ENCODE data around the gene SAMD14. TPM values are rescaled to one million over a fixed set of nuclear protein-coding genes. Genes with fewer than 3 reads are reported as not detected.

The SAMD14 gene
- total RNA-seq, 1 experiment from 2014 or later, result 5.9 TPM

DNA sequence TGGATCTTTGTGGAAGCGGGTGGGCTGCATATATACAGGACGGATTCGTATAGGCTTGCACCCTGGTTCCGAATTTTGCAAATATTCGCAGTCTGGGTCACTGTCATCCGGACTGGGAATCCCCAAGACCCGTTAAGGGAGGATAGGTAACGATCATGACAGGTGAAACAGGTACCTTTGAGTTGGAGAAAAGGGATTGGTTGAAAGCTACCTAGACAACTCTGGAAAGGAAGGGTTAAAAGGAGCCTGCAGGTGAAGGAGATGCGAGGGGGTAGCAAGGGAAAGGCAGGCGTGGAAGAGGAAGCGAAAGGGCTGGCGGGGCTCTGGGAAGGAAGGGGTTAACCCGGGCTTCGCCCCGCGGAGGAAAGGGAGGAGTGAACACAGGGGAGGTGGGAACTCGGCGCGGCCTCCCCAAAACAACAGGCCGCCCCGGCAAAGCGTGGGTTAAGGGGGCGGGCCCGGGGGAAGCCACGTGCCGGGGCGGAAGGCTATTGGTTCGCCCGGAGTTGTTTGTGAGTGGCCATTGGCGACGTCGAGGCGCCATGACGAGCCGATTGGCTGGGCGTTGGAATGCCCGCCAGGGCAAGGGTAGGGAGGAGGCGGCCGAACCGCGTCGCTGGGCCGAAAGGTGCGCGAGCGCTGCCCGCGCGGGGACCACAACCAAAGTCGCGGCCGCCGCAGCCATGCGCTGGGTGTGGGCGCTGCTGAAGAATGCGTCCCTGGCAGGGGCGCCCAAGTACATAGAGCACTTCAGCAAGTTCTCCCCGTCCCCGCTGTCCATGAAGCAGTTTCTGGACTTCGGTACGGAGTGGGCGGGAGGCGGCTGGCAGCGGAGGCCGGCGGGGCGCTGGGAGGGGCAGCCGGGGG, 35.0 kb downstream of the SAMD14 start, which contains the start of gene PDK2 (continued):
- TF ChIP-seq, protein P1, sequence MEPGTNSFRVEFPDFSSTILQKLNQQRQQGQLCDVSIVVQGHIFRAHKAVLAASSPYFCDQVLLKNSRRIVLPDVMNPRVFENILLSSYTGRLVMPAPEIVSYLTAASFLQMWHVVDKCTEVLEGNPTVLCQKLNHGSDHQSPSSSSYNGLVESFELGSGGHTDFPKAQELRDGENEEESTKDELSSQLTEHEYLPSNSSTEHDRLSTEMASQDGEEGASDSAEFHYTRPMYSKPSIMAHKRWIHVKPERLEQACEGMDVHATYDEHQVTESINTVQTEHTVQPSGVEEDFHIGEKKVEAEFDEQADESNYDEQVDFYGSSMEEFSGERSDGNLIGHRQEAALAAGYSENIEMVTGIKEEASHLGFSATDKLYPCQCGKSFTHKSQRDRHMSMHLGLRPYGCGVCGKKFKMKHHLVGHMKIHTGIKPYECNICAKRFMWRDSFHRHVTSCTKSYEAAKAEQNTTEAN (CRISPR knock-in tag; IDR thresholded peaks at IDR 0.05), result no peak
- TF ChIP-seq, protein P2, sequence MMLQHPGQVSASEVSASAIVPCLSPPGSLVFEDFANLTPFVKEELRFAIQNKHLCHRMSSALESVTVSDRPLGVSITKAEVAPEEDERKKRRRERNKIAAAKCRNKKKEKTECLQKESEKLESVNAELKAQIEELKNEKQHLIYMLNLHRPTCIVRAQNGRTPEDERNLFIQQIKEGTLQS (CRISPR knock-in tag; conservative IDR thresholded peaks at IDR 0.05), result no peak
- TF ChIP-seq, protein P3, sequence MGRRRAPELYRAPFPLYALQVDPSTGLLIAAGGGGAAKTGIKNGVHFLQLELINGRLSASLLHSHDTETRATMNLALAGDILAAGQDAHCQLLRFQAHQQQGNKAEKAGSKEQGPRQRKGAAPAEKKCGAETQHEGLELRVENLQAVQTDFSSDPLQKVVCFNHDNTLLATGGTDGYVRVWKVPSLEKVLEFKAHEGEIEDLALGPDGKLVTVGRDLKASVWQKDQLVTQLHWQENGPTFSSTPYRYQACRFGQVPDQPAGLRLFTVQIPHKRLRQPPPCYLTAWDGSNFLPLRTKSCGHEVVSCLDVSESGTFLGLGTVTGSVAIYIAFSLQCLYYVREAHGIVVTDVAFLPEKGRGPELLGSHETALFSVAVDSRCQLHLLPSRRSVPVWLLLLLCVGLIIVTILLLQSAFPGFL (CRISPR knock-in tag; IDR thresholded peaks at IDR 0.05; ENCODE audit: borderline replicate concordance), result no peak
- TF ChIP-seq RORB (CRISPR knock-in tag; IDR thresholded peaks at IDR 0.05) (no peak), SOX15 (CRISPR knock-in tag; IDR thresholded peaks at IDR 0.05) (no peak), ETV6 (CRISPR knock-in tag; IDR thresholded peaks at IDR 0.05) (no peak; the same call in 1 of the 2 replicates), ZNF425 (CRISPR knock-in tag; conservative IDR thresholded peaks at IDR 0.05) (no peak), ZNF138 (CRISPR knock-in tag; conservative IDR thresholded peaks at IDR 0.05) (no peak), FOXP1 (CRISPR knock-in tag; IDR thresholded peaks at IDR 0.05; ENCODE audit: borderline replicate concordance) (peak; percentile 77; the same call in 1 of the 2 replicates), JUN (CRISPR knock-in tag; IDR thresholded peaks at IDR 0.05) (no peak), GTF2I (CRISPR knock-in tag; conservative IDR thresholded peaks at IDR 0.05) (no peak), TEAD1 (CRISPR knock-in tag; IDR thresholded peaks at IDR 0.05) (no peak), GRHL2 (CRISPR knock-in tag; IDR thresholded peaks at IDR 0.05; ENCODE audit: insufficient replicate concordance, severe bottlenecking) (no peak), HMGA2 (CRISPR knock-in tag; IDR thresholded peaks at IDR 0.05) (no peak), ELF4 (CRISPR knock-in tag; IDR thresholded peaks at IDR 0.05; ENCODE audit: low read depth) (no peak), ZNF263 (CRISPR knock-in tag; IDR thresholded peaks at IDR 0.05; ENCODE audit: low read depth) (no peak), OVOL2 (CRISPR knock-in tag; IDR thresholded peaks at IDR 0.05; ENCODE audit: borderline replicate concordance) (no peak), CBFB (CRISPR knock-in tag; IDR thresholded peaks at IDR 0.05; ENCODE audit: low read depth) (no peak), E2F4 (CRISPR knock-in tag; IDR thresholded peaks at IDR 0.05; ENCODE audit: borderline replicate concordance, low read depth) (no peak), CREM (CRISPR knock-in tag; IDR thresholded peaks at IDR 0.05) (0 out of 2 replicates have a peak, but pooled peaks have one; percentile 32), MLX (CRISPR knock-in tag; IDR thresholded peaks at IDR 0.05) (no peak), AR (CRISPR knock-in tag; IDR thresholded peaks at IDR 0.05) (no peak), ERG (CRISPR knock-in tag; IDR thresholded peaks at IDR 0.05) (no peak), SP1 (CRISPR knock-in tag; conservative IDR thresholded peaks at IDR 0.05) (peak; percentile 99), GABPB1 (CRISPR knock-in tag; IDR thresholded peaks at IDR 0.05) (no peak; the same call in 1 of the 2 replicates), TEAD4 (CRISPR knock-in tag; IDR thresholded peaks at IDR 0.05) (peak; percentile 61; the same call in 1 of the 2 replicates)
- TF ChIP-seq, protein P4, sequence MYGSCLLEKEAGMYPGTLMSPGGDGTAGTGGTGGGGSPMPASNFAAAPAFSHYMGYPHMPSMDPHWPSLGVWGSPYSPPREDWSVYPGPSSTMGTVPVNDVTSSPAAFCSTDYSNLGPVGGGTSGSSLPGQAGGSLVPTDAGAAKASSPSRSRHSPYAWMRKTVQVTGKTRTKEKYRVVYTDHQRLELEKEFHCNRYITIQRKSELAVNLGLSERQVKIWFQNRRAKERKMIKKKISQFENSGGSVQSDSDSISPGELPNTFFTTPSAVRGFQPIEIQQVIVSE (CRISPR knock-in tag; IDR thresholded peaks at IDR 0.05; ENCODE audit: borderline replicate concordance), result no peak

All from WTC11 (cell line).